Transverse colon (tissue), 4 donors: ENCODE results near the gene MAN1C1.

Source experiments
- CTCF ChIP-seq, 5 experiments: fragments of 200-600 bp in 3 of 5; fragments of 450-650 bp in 2 of 5; sonication (generic) in 3 of 5; IDR thresholded peaks; 1 replicate in 2 of 5; 2 replicates in 3 of 5; pipeline ENCODE4 v1.5.1; 2016 to 2017; ENCODE audit warnings: antibody characterized with exemption in 5 of 5, inconsistent platforms in 3 of 5, mild to moderate bottlenecking in 2 of 5, moderate library complexity in 1 of 5
- EP300 ChIP-seq: sonication (generic); formaldehyde crosslinking; IDR thresholded peaks from one replicate; pipeline ENCODE4 v1.6.1; 2017; ENCODE audit warnings: antibody characterized with exemption, low read depth
- POLR2A ChIP-seq: fragments of 450-650 bp; IDR thresholded peaks from one replicate; pipeline ENCODE4 v1.6.1; 2016; ENCODE audit warnings: antibody characterized with exemption, mild to moderate bottlenecking, moderate library complexity
- POLR2AphosphoS5 ChIP-seq, 3 donors: sonication (generic); formaldehyde crosslinking; IDR thresholded peaks; one replicate each; pipeline ENCODE4 v1.6.1; 2016; ENCODE audit warnings: antibody characterized with exemption in 3 of 3

DNA sequence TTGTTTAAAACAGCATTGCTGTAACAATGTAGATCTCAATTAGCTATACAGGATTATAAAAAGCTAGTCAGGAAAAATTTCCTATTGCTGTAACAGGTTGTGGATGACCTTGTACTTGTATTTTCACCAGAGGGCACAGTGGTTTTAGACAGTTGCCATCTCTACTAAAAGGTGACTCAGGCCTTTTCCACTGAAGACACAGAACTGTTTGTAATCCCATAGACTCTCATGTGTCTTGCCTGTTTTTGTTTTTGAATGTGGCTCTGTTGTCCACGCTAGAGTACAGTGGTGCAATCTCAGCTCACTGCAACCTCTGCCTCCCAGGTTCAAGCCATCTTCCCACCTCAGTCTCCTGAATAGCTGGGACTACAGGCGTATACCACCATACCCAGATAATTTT lies 209.0 kb downstream of the MAN1C1 start:
- TF ChIP-seq CTCF (IDR thresholded peaks at IDR 0.05) (no peak), EP300 (no peak), POLR2AphosphoS5 (IDR thresholded peaks at IDR 0.05) (no peak), POLR2A (no peak)
